MCF 10A (cell line): Measurements from ENCODE around the gene LIX1L. TPM values are rescaled to one million over a fixed set of nuclear protein-coding genes. Genes with fewer than 3 reads are reported as not detected.

Experiments used
- BruUV-seq: library from RNA; stranded (reverse); fragments of 400-500 nt; replicated peaks from 2 replicates; lab custom pipeline; 2021; lab: Mats Ljungman, UMichigan
- CTCF ChIA-PET: fragments of 300-600 bp; sonication (Branson Sonifier 250); formaldehyde crosslinking; extraction: SDS; loops from one replicate; lab custom pipeline; 2021; ENCODE audit warnings: antibody characterized with exemption, inconsistent platforms; lab: Yijun Ruan, JAX
- POLR2A ChIA-PET: fragments of 300-600, 350-650 bp; sonication (Branson Sonifier 250); formaldehyde crosslinking; extraction: SDS; loops from one replicate; lab custom pipeline; 2020; ENCODE audit warnings: antibody characterized with exemption, inconsistent platforms; lab: Yijun Ruan, JAX
- DNase-seq: peaks from one replicate; pipeline ENCODE4 v3.0.0-alpha.2; 2018; ENCODE audit not compliant: unreplicated experiment
- H3K27ac Mint-ChIP-seq: one replicate; pipeline ENCODE4 v1.8.0; 2022; ENCODE audit warnings: mild to moderate bottlenecking, low read depth, mixed read lengths; ENCODE audit not compliant: unreplicated experiment
- H3K27me3 Mint-ChIP-seq: one replicate; pipeline ENCODE4 v1.8.0; 2022; ENCODE audit warnings: mixed read lengths; ENCODE audit not compliant: insufficient read depth, unreplicated experiment
- H3K36me3 Mint-ChIP-seq: one replicate; pipeline ENCODE4 v1.8.0; 2022; ENCODE audit warnings: mild to moderate bottlenecking, moderate library complexity, mixed read lengths; ENCODE audit not compliant: insufficient read depth, unreplicated experiment
- H3K4me1 Mint-ChIP-seq: one replicate; pipeline ENCODE4 v1.8.0; 2022; ENCODE audit warnings: mixed read lengths; ENCODE audit not compliant: insufficient read depth, unreplicated experiment
- H3K4me3 Mint-ChIP-seq: one replicate; pipeline ENCODE4 v1.8.0; 2022; ENCODE audit warnings: mild to moderate bottlenecking, moderate library complexity, mixed read lengths; ENCODE audit not compliant: unreplicated experiment
- H3K9me3 Mint-ChIP-seq: one replicate; pipeline ENCODE4 v1.8.0; 2022; ENCODE audit warnings: mixed read lengths; ENCODE audit not compliant: unreplicated experiment
- intact Hi-C: fragments of 100-400 bp; cut with micrococcal nuclease; formaldehyde crosslinking; loops from 2 replicates; pipeline ENCODE4 v1.14.1; 2022
- total RNA-seq: library from RNA; stranded (reverse); gene quantifications from 2 replicates; pipeline ENCODE4 v1.2.3, GENCODE V29; 2022
- TF ChIP-seq, protein P1 (sequence below): fragments of 200-600 bp; IDR thresholded peaks from one replicate; pipeline ENCODE4 v1.8.0; 2022; ENCODE audit warnings: antibody characterized with exemption, mild to moderate bottlenecking; ENCODE audit not compliant: unreplicated experiment

LIX1L gene
- total RNA-seq, 1 experiment from 2014 or later, result 42.1 TPM

DNA sequence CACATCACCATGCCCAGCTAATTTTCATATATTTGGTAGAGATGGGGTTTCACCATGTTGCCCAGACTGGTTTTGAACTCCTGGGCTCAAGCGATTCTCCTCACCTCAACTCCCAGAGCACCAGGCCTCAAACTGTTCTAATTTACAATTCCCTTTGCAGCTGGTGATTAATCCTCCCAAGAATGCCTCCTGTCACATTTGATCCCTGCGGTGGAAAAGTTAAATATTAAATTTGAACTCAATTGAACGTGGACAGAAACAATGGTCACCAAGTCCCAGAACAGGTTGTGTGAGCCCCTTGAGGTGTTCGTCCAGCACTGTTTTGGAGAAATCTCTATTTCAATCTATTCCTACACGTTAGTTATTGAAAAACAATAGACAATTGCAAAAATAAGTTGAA is 70.2 kb downstream of the LIX1L start:
- intact Hi-C loops, result no loop called here
- no peak overlapping the region for H3K27ac Mint-ChIP-seq

DNA sequence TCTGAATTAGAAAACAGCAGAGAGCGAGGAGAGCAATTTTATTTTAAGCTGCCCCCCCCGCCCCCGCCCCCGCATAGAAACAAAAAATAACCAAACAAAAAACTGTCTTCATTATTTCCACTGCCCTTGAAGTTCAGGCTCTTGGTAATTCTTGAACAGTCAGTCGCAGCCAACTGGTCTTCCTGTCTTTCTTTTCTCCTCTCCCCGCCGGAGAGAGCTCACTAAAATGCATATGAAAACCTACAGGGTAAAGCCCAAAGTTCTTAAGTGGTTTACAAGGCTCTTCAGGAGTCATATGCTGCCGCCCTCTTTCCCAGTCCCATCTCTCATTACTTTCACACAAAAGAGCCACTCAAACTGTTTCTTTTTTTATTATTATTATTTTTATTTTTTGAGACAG is 71.0 kb downstream of the LIX1L start:
- POLR2A ChIA-PET, result no interaction called here

More for the DNA sequence above, 70.2 kb downstream of the LIX1L start:
- ChIA-PET CTCF (interaction anchor here (1.0 to 21.0 kb wide), 3 partner anchors 23 to 89 kb away, joined by 3 to 617 read pairs (median 4); partner anchors contain the start of genes ITGA10 and NUDT17), POLR2A (interaction anchor here (0.8 to 1.6 kb wide), 3 partner anchors 28 to 77 kb away, joined by 3 to 5 read pairs (median 3); partner anchors contain the start of genes ANKRD34A, PIAS3, POLR3GL and RBM8A)
- H3K9me3 Mint-ChIP-seq, result no peaks in the 10 kb centered on the region
- peaks cover 12% of the 10 kb centered on the region for H3K27me3 Mint-ChIP-seq
- TF ChIP-seq, protein P1, sequence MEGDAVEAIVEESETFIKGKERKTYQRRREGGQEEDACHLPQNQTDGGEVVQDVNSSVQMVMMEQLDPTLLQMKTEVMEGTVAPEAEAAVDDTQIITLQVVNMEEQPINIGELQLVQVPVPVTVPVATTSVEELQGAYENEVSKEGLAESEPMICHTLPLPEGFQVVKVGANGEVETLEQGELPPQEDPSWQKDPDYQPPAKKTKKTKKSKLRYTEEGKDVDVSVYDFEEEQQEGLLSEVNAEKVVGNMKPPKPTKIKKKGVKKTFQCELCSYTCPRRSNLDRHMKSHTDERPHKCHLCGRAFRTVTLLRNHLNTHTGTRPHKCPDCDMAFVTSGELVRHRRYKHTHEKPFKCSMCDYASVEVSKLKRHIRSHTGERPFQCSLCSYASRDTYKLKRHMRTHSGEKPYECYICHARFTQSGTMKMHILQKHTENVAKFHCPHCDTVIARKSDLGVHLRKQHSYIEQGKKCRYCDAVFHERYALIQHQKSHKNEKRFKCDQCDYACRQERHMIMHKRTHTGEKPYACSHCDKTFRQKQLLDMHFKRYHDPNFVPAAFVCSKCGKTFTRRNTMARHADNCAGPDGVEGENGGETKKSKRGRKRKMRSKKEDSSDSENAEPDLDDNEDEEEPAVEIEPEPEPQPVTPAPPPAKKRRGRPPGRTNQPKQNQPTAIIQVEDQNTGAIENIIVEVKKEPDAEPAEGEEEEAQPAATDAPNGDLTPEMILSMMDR, result no peak
- BruUV-seq, result no TSS peak
- peak overlapping the region; percentile 81 for H3K4me3 Mint-ChIP-seq
- H3K36me3 Mint-ChIP-seq, result peaks cover 10% of the 10 kb centered on the region
- no peak for DNase-seq
- peaks cover 33% of the 10 kb centered on the region for H3K4me1 Mint-ChIP-seq

DNA sequence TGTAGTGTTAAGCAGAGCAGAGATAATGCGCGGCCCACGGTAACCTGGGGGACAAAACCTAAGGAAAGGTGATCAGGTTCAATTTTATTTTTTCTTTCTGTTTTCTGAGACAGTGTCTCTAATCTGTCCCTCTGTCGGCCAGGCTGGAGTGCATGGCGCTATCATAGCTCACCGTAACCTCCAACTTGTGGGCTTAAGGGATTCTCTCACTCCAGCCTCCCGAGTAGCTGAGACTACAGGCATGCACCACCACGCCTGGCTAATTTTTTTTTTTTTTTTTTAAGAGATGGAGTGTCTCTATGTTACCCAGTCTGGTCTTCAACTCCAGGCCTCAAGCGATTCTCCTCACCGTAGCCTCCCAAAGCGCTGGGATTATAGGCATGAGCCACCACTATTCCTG is 71.4 kb downstream of the LIX1L start:
- Mint-ChIP-seq H3K4me3 (peak overlapping the region; percentile 81), H3K27ac (no peak overlapping the region), H3K36me3 (peaks cover 10% of the 10 kb centered on the region), H3K27me3 (peaks cover 12% of the 10 kb centered on the region), H3K4me1 (peaks cover 24% of the 10 kb centered on the region), H3K9me3 (no peaks in the 10 kb centered on the region)
- ChIA-PET POLR2A (interaction anchor here (1.1 to 1.8 kb wide), 2 partner anchors 25 to 28 kb away, joined by 4 to 30 read pairs; partner anchors contain the start of gene PIAS3), CTCF (interaction anchor here (0.6 to 21.0 kb wide), 3 partner anchors 24 to 55 kb away, joined by 3 to 617 read pairs (median 7); partner anchors contain the start of genes ITGA10 and NUDT17)
- TF ChIP-seq, protein P1, result no peak
- DNase-seq, result no peak
- intact Hi-C loops, result loop anchor here (1.0 kb wide), 1 partner anchor 27 kb away; the partner anchor contains the start of gene PIAS3
- BruUV-seq, result no TSS peak

More for the DNA sequence above, 71.0 kb downstream of the LIX1L start:
- intact Hi-C loops, result loop anchor here (1.0 kb wide), 1 partner anchor 28 kb away; the partner anchor contains the start of gene PIAS3
- Mint-ChIP-seq H3K4me1 (peaks cover 26% of the 10 kb centered on the region), H3K27ac (no peak overlapping the region), H3K36me3 (peaks cover 10% of the 10 kb centered on the region), H3K27me3 (peaks cover 12% of the 10 kb centered on the region), H3K9me3 (no peaks in the 10 kb centered on the region), H3K4me3 (peak overlapping the region; percentile 81)
- CTCF ChIA-PET, result interaction anchor here (1.8 to 21.0 kb wide), 2 partner anchors 24 to 41 kb away, joined by 4 to 617 read pairs; partner anchors contain the start of genes ITGA10 and NUDT17
- TF ChIP-seq, protein P1, result no peak
- no peak for DNase-seq
- no TSS peak for BruUV-seq

DNA sequence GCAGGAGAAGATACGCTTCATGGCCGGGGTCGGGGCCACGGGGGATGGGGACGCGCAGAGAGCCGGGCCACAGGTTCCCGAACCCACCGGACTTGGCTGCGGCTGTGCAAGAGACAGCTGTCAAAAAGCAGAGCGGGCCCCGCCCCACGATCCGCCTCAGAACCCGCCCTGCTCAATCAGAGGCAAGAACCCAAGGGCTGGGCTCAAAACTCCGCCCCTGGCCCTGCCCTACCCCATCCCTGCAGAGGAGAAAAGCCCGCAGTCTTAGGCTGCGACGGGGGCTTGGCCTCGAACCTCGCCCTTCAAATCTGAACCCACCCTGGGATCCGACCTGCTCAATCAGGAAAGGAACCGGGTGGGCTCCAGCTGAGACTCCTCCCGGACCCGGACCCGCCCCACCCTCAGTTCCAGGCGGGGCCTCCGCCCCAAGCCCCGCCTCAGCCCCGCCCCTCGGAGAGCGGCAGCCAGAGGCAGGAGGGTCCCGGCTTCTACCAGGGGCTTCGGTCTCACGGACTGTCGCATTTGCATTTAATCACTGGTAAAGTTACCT is 72.0 kb downstream of the LIX1L start, which contains the start of gene ANKRD35:
TSS of gene ANKRD35 (minus strand) at position 129 of the 550 bp plus-strand sequence. CDS start at position 21, 108 bp downstream.
- peak; percentile 87 for DNase-seq
- no peak within 1 kb of the TSS for H3K27ac Mint-ChIP-seq
- CTCF ChIA-PET, result interaction anchor here (0.6 to 21.0 kb wide), 6 partner anchors 16 to 60 kb away, joined by 3 to 617 read pairs (median 4); partner anchors contain the start of genes ITGA10 and NUDT17
- peaks cover 19% of the 10 kb centered on the region for H3K4me1 Mint-ChIP-seq
- no TSS peak for BruUV-seq
- peaks cover 12% of the 10 kb centered on the region for H3K27me3 Mint-ChIP-seq
- intact Hi-C loops, result loop anchor here (1.0 kb wide), 1 partner anchor 27 kb away; the partner anchor contains the start of gene PIAS3
- peak within 1 kb of the TSS; percentile 81 for H3K4me3 Mint-ChIP-seq
- H3K9me3 Mint-ChIP-seq, result no peaks in the 10 kb centered on the region
- POLR2A ChIA-PET, result interaction anchor here (0.7 to 1.8 kb wide), 13 partner anchors 13 to 120 kb away, joined by 3 to 30 read pairs (median 4); partner anchors contain the start of genes ANKRD34A, LIX1L, PEX11B and PIAS3
- peaks cover 10% of the 10 kb centered on the region for H3K36me3 Mint-ChIP-seq
- TF ChIP-seq, protein P1, result no peak
